ENCODE measurements around the gene NPAS3.

GRCh38 chr14:33469898-33470297 lies 531.2 kb downstream of the NPAS3 start:
- TF ChIP-seq CTCF (conservative IDR thresholded peaks at IDR 0.05 in 1 of 2, IDR thresholded peaks at IDR 0.05 in 1 of 2; ENCODE audit: low read depth in 1 of 2, low read length in 2 of 2) (no peak), EZH2 (IDR thresholded peaks at IDR 0.05; ENCODE audit: low read length, missing control alignments) (no peak)
